Mammary epithelial cell (primary cell): ENCODE results near the gene ZNF490.

Source experiments
- EZH2 ChIP-seq: IDR thresholded peaks from 2 replicates; pipeline ENCODE4 v1.6.1; 2012; ENCODE audit warnings: low read length, inconsistent platforms, borderline replicate concordance
- TF ChIP-seq, protein P1 (sequence below), 2 donors: IDR thresholded peaks in 1 of 2; conservative IDR thresholded peaks in 1 of 2; 2 replicates each; pipeline ENCODE4 v1.5.1; 2011 to 2012; ENCODE audit warnings: inconsistent platforms in 2 of 2, low read length in 2 of 2, mild to moderate bottlenecking in 2 of 2, control low read depth in 1 of 2, low read depth in 1 of 2; ENCODE audit not compliant: insufficient read depth in 1 of 2; ENCODE audit errors: extremely low read depth in 1 of 2

DNA sequence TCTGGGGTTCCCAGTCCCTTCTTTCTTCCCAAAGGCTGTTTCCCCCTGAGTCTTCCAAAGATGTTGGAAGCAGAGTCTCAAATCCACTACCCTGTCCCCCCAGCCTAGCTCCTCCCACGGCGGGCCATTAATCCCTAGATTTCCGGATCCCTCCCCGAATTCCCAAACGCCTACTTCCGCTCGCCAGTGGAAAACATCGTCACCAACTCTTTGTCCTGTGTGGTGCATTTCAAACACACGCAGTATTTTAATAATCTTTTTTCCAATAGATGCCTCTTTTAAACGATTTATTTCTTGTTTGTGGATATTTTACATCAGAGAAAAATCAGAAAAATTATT, 717 bp upstream of the ZNF490 start:
- TF ChIP-seq, protein P1, sequence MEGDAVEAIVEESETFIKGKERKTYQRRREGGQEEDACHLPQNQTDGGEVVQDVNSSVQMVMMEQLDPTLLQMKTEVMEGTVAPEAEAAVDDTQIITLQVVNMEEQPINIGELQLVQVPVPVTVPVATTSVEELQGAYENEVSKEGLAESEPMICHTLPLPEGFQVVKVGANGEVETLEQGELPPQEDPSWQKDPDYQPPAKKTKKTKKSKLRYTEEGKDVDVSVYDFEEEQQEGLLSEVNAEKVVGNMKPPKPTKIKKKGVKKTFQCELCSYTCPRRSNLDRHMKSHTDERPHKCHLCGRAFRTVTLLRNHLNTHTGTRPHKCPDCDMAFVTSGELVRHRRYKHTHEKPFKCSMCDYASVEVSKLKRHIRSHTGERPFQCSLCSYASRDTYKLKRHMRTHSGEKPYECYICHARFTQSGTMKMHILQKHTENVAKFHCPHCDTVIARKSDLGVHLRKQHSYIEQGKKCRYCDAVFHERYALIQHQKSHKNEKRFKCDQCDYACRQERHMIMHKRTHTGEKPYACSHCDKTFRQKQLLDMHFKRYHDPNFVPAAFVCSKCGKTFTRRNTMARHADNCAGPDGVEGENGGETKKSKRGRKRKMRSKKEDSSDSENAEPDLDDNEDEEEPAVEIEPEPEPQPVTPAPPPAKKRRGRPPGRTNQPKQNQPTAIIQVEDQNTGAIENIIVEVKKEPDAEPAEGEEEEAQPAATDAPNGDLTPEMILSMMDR (conservative IDR thresholded peaks at IDR 0.05 in 1 of 2, IDR thresholded peaks at IDR 0.05 in 1 of 2; ENCODE audit: extremely low read depth in 1 of 2, insufficient read depth in 1 of 2, low read depth in 1 of 2, low read length in 2 of 2): no peak
- no peak for TF ChIP-seq EZH2
